Measurements from ENCODE around the gene ZNF81. TPM values are rescaled to one million over a fixed set of nuclear protein-coding genes. Genes with fewer than 3 reads are reported as not detected.

ZNF81 gene
- total RNA-seq, 1 donor, result 5.8 TPM

- H3K4me1 ChIP-seq (ENCODE audit: insufficient read depth, low read length), result no peaks in the 10 kb centered on the region
- no peaks in the 10 kb centered on the region for H3K9me3 ChIP-seq (ENCODE audit: low read depth, low read length)
- no peaks in the 10 kb centered on the region for H3K27me3 ChIP-seq (ENCODE audit: insufficient read depth, low read length)
- TF ChIP-seq, protein P1, sequence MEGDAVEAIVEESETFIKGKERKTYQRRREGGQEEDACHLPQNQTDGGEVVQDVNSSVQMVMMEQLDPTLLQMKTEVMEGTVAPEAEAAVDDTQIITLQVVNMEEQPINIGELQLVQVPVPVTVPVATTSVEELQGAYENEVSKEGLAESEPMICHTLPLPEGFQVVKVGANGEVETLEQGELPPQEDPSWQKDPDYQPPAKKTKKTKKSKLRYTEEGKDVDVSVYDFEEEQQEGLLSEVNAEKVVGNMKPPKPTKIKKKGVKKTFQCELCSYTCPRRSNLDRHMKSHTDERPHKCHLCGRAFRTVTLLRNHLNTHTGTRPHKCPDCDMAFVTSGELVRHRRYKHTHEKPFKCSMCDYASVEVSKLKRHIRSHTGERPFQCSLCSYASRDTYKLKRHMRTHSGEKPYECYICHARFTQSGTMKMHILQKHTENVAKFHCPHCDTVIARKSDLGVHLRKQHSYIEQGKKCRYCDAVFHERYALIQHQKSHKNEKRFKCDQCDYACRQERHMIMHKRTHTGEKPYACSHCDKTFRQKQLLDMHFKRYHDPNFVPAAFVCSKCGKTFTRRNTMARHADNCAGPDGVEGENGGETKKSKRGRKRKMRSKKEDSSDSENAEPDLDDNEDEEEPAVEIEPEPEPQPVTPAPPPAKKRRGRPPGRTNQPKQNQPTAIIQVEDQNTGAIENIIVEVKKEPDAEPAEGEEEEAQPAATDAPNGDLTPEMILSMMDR (IDR thresholded peaks at IDR 0.05; ENCODE audit: extremely low read depth, low read depth, low read length), result no peak
- no peak overlapping the region for H2AFZ ChIP-seq (ENCODE audit: low read length)
- no peak overlapping the region for H3K4me2 ChIP-seq (ENCODE audit: insufficient read depth, low read length)
- H4K20me1 ChIP-seq (ENCODE audit: insufficient read depth, low read length), result no peaks in the 10 kb centered on the region
- no peak overlapping the region for H3K27ac ChIP-seq (ENCODE audit: low read depth, low read length)
- no peaks in the 10 kb centered on the region for H3K36me3 ChIP-seq (ENCODE audit: insufficient read depth, low read length)
- H3K4me3 ChIP-seq (ENCODE audit: insufficient read depth, low read length), result no peak overlapping the region
- no peaks in the 10 kb centered on the region for H3K79me2 ChIP-seq (ENCODE audit: insufficient read depth, low read length)
- no peak for DNase-seq (ENCODE audit: insufficient read length, low spot score, missing footprints)
Measured at GRCh38 chrX:47933946-47934345, 97.2 kb downstream of the ZNF81 start.

GRCh38 chrX:47936224-47936939 lies 99.7 kb downstream of the ZNF81 start:
- peak; percentile 55 for DNase-seq (ENCODE audit: insufficient read length, low spot score, missing footprints)
- no peak overlapping the region for H3K4me3 ChIP-seq (ENCODE audit: insufficient read depth, low read length)
- H3K79me2 ChIP-seq (ENCODE audit: insufficient read depth, low read length), result no peaks in the 10 kb centered on the region
- no peaks in the 10 kb centered on the region for H3K36me3 ChIP-seq (ENCODE audit: insufficient read depth, low read length)
- no peak overlapping the region for H3K27ac ChIP-seq (ENCODE audit: low read depth, low read length)
- H3K27me3 ChIP-seq (ENCODE audit: insufficient read depth, low read length), result no peaks in the 10 kb centered on the region
- no peaks in the 10 kb centered on the region for H4K20me1 ChIP-seq (ENCODE audit: insufficient read depth, low read length)
- H2AFZ ChIP-seq (ENCODE audit: low read length), result no peak overlapping the region
- H3K9me3 ChIP-seq (ENCODE audit: low read depth, low read length), result no peaks in the 10 kb centered on the region
- TF ChIP-seq, protein P1 (IDR thresholded peaks at IDR 0.05; ENCODE audit: extremely low read depth, low read depth, low read length), result no peak
- H3K4me2 ChIP-seq (ENCODE audit: insufficient read depth, low read length), result no peak overlapping the region
- no peaks in the 10 kb centered on the region for H3K4me1 ChIP-seq (ENCODE audit: insufficient read depth, low read length)

DNA sequence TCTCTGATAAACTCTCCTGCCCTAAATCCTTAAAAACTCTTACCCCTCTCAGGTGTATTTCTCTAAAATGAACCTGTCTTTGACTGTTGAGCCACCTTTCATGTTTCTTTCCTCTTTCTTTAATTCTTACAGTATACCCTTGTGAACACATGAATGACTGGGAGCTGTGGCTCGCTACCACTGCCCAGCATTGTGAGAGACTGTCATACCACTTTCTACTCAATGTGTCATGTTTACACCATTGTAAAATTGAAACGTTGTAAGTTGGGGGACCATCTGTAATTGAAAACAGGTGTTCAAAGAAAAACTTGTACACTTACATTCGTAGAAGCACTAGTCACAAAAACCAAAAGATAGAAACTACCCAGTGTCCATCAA lies 100.2 kb downstream of the ZNF81 start:
- TF ChIP-seq, protein P1 (IDR thresholded peaks at IDR 0.05; ENCODE audit: extremely low read depth, low read depth, low read length), result no peak
- no peak overlapping the region for H3K4me2 ChIP-seq (ENCODE audit: insufficient read depth, low read length)
- H3K4me1 ChIP-seq (ENCODE audit: insufficient read depth, low read length), result no peaks in the 10 kb centered on the region
- H3K4me3 ChIP-seq (ENCODE audit: insufficient read depth, low read length), result no peak overlapping the region
- no peak overlapping the region for H3K27ac ChIP-seq (ENCODE audit: low read depth, low read length)
- no peak for DNase-seq (ENCODE audit: insufficient read length, low spot score, missing footprints)
- H4K20me1 ChIP-seq (ENCODE audit: insufficient read depth, low read length), result no peaks in the 10 kb centered on the region
- H3K27me3 ChIP-seq (ENCODE audit: insufficient read depth, low read length), result no peaks in the 10 kb centered on the region
- H3K9me3 ChIP-seq (ENCODE audit: low read depth, low read length), result no peaks in the 10 kb centered on the region
- no peak overlapping the region for H2AFZ ChIP-seq (ENCODE audit: low read length)
- no peaks in the 10 kb centered on the region for H3K36me3 ChIP-seq (ENCODE audit: insufficient read depth, low read length)
- H3K79me2 ChIP-seq (ENCODE audit: insufficient read depth, low read length), result no peaks in the 10 kb centered on the region

GRCh38 chrX:47940448-47940847 lies 103.7 kb downstream of the ZNF81 start:
- Histone ChIP-seq H3K4me1 (ENCODE audit: insufficient read depth, low read length) (no peaks in the 10 kb centered on the region), H3K4me3 (ENCODE audit: insufficient read depth, low read length) (no peak overlapping the region), H4K20me1 (ENCODE audit: insufficient read depth, low read length) (no peaks in the 10 kb centered on the region), H3K4me2 (ENCODE audit: insufficient read depth, low read length) (no peak overlapping the region), H3K79me2 (ENCODE audit: insufficient read depth, low read length) (no peaks in the 10 kb centered on the region), H3K27me3 (ENCODE audit: insufficient read depth, low read length) (no peaks in the 10 kb centered on the region), H2AFZ (ENCODE audit: low read length) (no peak overlapping the region), H3K9me3 (ENCODE audit: low read depth, low read length) (no peaks in the 10 kb centered on the region), H3K27ac (ENCODE audit: low read depth, low read length) (no peak overlapping the region), H3K36me3 (ENCODE audit: insufficient read depth, low read length) (no peaks in the 10 kb centered on the region)
- TF ChIP-seq, protein P1 (IDR thresholded peaks at IDR 0.05; ENCODE audit: extremely low read depth, low read depth, low read length), result no peak
- DNase-seq (ENCODE audit: insufficient read length, low spot score, missing footprints), result no peak
